Testis (tissue), 3 donors: Measurements from ENCODE around the gene HIPK2. TPM values are rescaled to one million over a fixed set of nuclear protein-coding genes. Genes with fewer than 3 reads are reported as not detected.

ENCODE experiments used
- DNase-seq: peaks from one replicate; pipeline ENCODE4 v3.0.0-alpha.2; 2019
- H3K27ac ChIP-seq, 2 donors: fragments of 200-600 bp; sonication (generic); one replicate each; pipeline ENCODE4 v1.5.1; 2019
- H3K27me3 ChIP-seq: fragments of 200-600 bp; sonication (generic); one replicate; pipeline ENCODE4 v1.5.1; 2019
- H3K36me3 ChIP-seq: fragments of 200-600 bp; sonication (generic); one replicate; pipeline ENCODE4 v1.5.1; 2017; ENCODE audit warnings: low read depth; ENCODE audit errors: missing control alignments
- H3K4me1 ChIP-seq: fragments of 200-600 bp; sonication (generic); one replicate; pipeline ENCODE4 v1.5.1; 2019
- H3K4me3 ChIP-seq, 2 donors: fragments of 200-600 bp; sonication (generic); one replicate each; pipeline ENCODE4 v1.5.1; 2017 to 2019
- H3K9me3 ChIP-seq: fragments of 200-600 bp; sonication (generic); one replicate; pipeline ENCODE4 v1.5.1; 2017
- POLR2A ChIP-seq: fragments of 450-650 bp; IDR thresholded peaks from one replicate; pipeline ENCODE4 v1.6.1; 2017; ENCODE audit warnings: antibody characterized with exemption, mild to moderate bottlenecking, moderate library complexity
- WGBS, 2 donors: methylation state at CpG; one replicate each; pipeline ENCODE4 v1.1.5; 2018; 5-methylcytosine and 5-hydroxymethylcytosine counted together
- intact Hi-C: fragments of 100-400 bp; cut with DNase I; formaldehyde crosslinking; loops from one replicate; pipeline ENCODE4 v1.15.1; 2023; ENCODE audit warnings: low total_unique reads
- polyA plus RNA-seq: library from polyadenylated mRNA; stranded (reverse); fragments of 350-450 nt; fragmentation: Illumina TruSeq; extraction: RNeasy Lipid Tissue Mini Kit (QIAGEN cat#74804); gene quantifications from one replicate; pipeline ENCODE4 v1.2.3, GENCODE V29; 2014; ENCODE audit warnings: low read depth, low replicate concordance; ENCODE audit not compliant: insufficient read depth
- total RNA-seq, 2 donors: library from RNA; depleted of rRNA; stranded (reverse); fragments of >200 nt; gene quantifications; one replicate each; pipeline ENCODE4 v1.2.3, GENCODE V29; 2016
- TF ChIP-seq, protein P1 (sequence below), 3 experiments: fragments of 450-650 bp in 2 of 3; fragments of 200-600 bp in 1 of 3; sonication (generic) in 1 of 3; IDR thresholded peaks; one replicate each; pipeline ENCODE4 v1.5.1; 2016 to 2019; ENCODE audit warnings: antibody characterized with exemption in 3 of 3, mild to moderate bottlenecking in 2 of 3, moderate library complexity in 1 of 3

HIPK2 gene
- total and polyA plus RNA-seq, 3 donors from 2014 or later: 6.3 to 22.4 (median 17.8) TPM

DNA sequence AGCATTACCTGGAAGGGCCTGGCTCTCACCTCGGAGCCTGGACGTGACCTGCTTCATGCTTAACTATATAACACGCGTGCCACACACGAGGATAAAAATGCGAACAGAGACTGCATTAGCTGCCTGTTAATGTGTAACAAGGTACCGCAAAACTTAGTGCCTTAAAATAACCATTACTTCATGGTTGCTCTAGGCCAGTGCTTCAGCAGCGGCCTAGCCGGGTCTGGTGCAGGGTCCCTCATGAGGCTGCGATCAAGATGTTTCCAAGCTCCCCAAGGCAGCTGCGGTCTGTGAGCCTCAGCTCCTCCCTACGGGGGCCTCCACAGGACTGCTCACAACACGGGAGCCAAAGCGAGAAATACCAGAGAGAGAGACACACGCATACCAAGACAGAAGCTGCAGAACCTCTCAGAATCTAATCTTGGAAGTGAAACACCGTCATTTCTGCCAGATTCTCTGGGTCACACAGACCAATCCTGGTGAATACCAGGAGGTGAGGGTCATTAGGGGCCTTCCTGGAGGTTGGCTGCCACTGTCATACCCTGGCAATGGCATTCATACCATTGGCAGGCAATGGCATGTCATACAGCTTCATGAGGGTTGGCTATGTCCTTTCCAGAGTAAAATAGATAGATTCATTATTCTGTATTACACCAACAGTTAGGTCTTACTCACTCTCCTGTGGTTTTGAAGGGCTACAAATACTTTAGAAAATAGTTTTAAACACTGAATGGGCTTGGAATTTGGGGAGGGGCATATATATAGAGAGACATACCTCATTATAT, 94.5 kb downstream of the HIPK2 start:
- H3K4me1 ChIP-seq: peaks cover 15% of the 10 kb centered on the region
- H3K27me3 ChIP-seq: no peaks in the 10 kb centered on the region

DNA sequence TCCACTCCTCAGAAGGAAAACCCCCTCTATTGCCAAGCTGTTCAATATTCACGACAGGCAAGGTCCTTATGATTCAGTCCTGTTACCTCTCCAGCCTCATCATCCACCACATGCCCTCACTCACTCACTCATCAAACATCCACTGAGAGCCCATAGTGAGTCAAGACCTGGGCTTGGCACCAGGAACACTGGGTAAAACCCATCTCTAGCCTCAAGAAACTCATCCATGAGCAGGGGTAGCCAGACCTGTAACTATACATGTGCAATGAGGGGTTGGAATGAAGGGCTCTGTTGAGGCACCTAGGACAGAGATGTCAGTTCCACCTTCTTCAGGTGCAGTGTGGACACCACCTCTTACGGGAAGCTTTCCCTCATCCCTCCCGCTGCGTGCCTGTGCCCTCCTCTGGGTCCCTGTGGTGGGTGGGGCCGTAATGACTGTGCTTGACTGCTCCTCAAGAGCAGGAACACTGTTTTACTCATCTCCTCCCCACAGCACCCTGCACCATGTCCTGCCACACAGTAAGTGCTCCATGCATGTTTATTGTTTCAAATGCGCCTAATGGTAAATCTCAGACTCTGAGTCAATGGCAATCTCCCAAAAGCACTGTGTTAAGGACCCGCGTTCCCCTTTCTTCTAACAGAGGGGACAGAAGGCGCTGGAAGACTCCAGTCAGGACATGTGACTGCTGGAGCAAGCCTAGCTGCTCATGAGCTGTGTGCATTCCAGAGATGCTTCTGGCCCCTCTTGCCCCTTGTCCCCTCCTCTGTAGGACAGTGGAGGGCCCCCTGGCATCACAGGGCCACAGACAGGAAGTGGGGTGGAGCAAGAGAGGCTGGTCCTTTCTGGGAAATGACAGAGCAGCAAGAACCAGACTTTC, 95.4 kb downstream of the HIPK2 start:
- TF ChIP-seq POLR2A: no peak
- TF ChIP-seq, protein P1, sequence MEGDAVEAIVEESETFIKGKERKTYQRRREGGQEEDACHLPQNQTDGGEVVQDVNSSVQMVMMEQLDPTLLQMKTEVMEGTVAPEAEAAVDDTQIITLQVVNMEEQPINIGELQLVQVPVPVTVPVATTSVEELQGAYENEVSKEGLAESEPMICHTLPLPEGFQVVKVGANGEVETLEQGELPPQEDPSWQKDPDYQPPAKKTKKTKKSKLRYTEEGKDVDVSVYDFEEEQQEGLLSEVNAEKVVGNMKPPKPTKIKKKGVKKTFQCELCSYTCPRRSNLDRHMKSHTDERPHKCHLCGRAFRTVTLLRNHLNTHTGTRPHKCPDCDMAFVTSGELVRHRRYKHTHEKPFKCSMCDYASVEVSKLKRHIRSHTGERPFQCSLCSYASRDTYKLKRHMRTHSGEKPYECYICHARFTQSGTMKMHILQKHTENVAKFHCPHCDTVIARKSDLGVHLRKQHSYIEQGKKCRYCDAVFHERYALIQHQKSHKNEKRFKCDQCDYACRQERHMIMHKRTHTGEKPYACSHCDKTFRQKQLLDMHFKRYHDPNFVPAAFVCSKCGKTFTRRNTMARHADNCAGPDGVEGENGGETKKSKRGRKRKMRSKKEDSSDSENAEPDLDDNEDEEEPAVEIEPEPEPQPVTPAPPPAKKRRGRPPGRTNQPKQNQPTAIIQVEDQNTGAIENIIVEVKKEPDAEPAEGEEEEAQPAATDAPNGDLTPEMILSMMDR (IDR thresholded peaks at IDR 0.05): no peak
- no peak for DNase-seq
- H3K4me3 ChIP-seq: no peak overlapping the region
- no peaks in the 10 kb centered on the region for H3K36me3 ChIP-seq
- no peak overlapping the region for H3K27ac ChIP-seq
- intact Hi-C loops: no loop called here
- H3K27me3 ChIP-seq: no peaks in the 10 kb centered on the region
- H3K4me1 ChIP-seq: peaks cover 15% of the 10 kb centered on the region
- no peaks in the 10 kb centered on the region for H3K9me3 ChIP-seq
- WGBS, 2 donors: 92 to 97% methylated on average over 8 to 9 of the region's 9 CpGs

More for the DNA sequence above, 94.5 kb downstream of the HIPK2 start:
- 88 to 93% methylated on average over 11 to 16 of the region's 16 CpGs for WGBS, 2 donors
- no peaks in the 10 kb centered on the region for H3K9me3 ChIP-seq
- no peak overlapping the region for H3K27ac ChIP-seq
- TF ChIP-seq, protein P1 (IDR thresholded peaks at IDR 0.05): no peak
- TF ChIP-seq POLR2A: no peak
- no peak for DNase-seq
- H3K4me3 ChIP-seq: no peak overlapping the region
- intact Hi-C loops: no loop called here
- H3K36me3 ChIP-seq: no peaks in the 10 kb centered on the region

DNA sequence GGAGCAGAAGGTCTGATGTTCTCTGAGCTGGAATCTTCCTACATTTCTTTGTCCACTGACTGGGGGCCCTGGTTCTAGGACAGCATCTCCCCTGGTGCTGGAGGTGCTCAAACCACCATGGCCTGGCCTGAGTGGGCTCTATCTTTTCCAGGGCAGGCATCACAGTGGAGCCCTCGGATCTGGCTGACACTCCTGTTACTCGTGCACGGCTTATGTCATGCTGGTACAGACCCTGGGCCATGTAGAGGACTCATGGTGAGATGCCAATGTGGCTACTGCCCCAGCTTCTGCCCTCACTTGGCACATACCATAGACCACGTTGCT, 96.0 kb downstream of the HIPK2 start:
- intact Hi-C loops: no loop called here
- TF ChIP-seq POLR2A: no peak
- TF ChIP-seq, protein P1 (IDR thresholded peaks at IDR 0.05): no peak
- WGBS, 2 donors: 88 to 100% methylated on average over 3 to 4 of the region's 4 CpGs
- no peak for DNase-seq
- Histone ChIP-seq H3K4me3 (no peak overlapping the region), H3K4me1 (peaks cover 15% of the 10 kb centered on the region), H3K27me3 (no peaks in the 10 kb centered on the region), H3K36me3 (no peaks in the 10 kb centered on the region), H3K27ac (no peak overlapping the region), H3K9me3 (no peaks in the 10 kb centered on the region)

DNA sequence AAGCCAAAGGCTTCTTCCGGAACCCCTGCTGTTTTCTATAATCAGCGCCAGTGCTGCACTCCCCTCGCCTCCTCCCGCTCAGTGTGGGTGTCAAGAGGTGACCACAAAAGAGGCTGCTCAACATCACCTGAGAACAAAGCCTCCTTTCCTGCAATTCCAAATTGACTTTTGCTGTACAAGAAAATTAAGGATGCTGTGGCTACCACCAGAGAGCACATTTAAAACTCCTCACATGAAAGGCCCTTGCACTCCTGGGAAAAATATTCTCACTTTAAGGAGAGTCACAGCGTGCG, 96.4 kb downstream of the HIPK2 start:
- DNase-seq: no peak
- no peaks in the 10 kb centered on the region for H3K27me3 ChIP-seq
- peaks cover 15% of the 10 kb centered on the region for H3K4me1 ChIP-seq
- TF ChIP-seq, protein P1 (IDR thresholded peaks at IDR 0.05): no peak
- TF ChIP-seq POLR2A: no peak
- 91 to 95% methylated on average over 6 of the region's 6 CpGs for WGBS, 2 donors
- no peaks in the 10 kb centered on the region for H3K36me3 ChIP-seq
- no peak overlapping the region for H3K4me3 ChIP-seq
- intact Hi-C loops: no loop called here
- H3K9me3 ChIP-seq: no peaks in the 10 kb centered on the region
- no peak overlapping the region for H3K27ac ChIP-seq
